ENCODE data around the gene MON1A.
A peak's percentile ranks its signal among the peaks of the same experiment; 100 is the strongest.
"Not testable (repeated sequence)": the region's sequence is repeated elsewhere in the genome, so short reads cannot be mapped to it uniquely, and the experiment has no call there.

MON1A gene, protein sequence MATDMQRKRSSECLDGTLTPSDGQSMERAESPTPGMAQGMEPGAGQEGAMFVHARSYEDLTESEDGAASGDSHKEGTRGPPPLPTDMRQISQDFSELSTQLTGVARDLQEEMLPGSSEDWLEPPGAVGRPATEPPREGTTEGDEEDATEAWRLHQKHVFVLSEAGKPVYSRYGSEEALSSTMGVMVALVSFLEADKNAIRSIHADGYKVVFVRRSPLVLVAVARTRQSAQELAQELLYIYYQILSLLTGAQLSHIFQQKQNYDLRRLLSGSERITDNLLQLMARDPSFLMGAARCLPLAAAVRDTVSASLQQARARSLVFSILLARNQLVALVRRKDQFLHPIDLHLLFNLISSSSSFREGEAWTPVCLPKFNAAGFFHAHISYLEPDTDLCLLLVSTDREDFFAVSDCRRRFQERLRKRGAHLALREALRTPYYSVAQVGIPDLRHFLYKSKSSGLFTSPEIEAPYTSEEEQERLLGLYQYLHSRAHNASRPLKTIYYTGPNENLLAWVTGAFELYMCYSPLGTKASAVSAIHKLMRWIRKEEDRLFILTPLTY
- total RNA-seq = 2.8 to 12.9 (median 6.1) reads per million in 17 experiments

- DNase-seq = peak; percentile 94 to 97 (median 96)
Measured at GRCh38 chr3:49929291-49930167, at the start of gene MON1A. Gene MON1A, minus strand, starts transcription at chr3:49929811. Its CDS starts 16,465 bp downstream, at chr3:49913346.

- DNase-seq = no peak
Measured at GRCh38 chr3:49976942-49977341, 47.3 kb upstream of the MON1A start.

- no peak for DNase-seq
Measured at GRCh38 chr3:49972656-49973055, 43.0 kb upstream of the MON1A start.

GRCh38 chr3:49968346-49968745 lies 38.7 kb upstream of the MON1A start:
- DNase-seq = no peak

DNA sequence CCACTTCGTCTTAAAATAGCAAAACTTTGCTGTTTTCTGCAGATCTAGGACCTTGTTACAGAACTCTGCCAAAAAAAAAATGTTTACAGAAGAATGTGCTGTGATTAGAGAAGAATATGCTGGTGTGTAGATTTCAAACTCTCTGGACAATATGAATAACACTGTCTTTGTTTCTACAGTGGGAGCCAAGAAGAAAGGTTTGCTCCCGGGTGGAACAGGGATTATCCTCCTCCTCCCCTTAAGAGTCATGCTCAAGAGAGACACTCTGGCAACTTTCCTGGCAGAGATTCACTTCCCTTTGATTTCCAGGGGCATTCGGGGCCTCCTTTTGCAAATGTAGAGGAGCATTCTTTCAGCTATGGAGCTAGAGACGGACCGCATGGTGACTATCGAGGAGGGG lies 37.7 kb upstream of the MON1A start:
- DNase-seq = no peak

DNA sequence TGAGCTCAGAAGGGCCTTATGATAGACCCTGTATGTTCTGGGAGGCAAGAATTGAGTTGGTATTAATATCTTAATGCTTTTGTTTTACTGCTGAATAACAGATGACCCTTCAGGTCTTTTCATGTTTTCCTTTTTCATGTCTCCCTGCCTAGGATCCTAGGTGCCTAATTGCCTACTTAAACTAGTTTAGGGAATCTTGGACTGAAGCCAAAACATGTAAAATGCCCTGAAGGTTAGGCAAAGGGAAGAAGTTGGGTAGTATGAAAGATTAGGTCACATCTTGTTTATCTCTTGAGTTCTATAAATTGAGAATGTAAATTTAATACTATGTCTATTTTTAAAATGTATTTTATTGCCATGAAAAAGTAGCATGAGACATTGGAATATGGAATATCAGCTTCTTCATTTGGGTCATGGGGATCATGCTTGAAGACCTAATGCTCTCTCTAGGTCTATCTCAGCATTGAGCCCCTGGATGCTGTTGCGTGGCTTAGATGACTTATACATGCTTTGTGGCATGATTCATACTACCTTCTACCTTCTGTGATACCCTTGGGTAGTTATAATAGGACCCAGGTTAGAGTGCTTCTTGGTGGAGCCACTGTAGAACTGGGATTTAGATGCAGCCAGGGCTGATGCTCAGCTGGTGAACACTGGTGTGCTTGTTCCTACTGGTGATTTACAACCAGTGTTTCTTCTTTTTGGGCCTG lies 36.8 kb upstream of the MON1A start:
- DNase-seq = peak in 1 of 4 experiments; percentile 9

DNA sequence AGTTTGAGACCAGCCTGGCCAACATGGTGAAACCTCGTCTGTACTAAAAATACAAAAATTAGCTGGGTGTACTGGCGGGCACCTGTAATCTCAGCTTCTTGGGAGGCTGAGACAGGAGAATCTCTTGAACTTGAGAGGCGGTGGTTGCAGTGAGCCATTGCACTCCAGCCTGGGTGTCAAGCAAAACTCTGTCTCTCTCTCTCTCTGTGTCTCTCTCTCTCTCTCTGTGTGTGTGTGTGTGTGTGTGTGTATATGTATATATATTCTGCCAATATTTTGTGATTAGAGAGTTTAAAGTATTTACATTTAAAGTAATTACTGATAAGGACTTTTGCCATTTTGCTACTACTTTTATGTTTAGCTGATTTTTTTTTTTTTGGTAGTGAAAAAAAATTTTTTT lies 26.0 kb upstream of the MON1A start:
- no peak for DNase-seq

DNA sequence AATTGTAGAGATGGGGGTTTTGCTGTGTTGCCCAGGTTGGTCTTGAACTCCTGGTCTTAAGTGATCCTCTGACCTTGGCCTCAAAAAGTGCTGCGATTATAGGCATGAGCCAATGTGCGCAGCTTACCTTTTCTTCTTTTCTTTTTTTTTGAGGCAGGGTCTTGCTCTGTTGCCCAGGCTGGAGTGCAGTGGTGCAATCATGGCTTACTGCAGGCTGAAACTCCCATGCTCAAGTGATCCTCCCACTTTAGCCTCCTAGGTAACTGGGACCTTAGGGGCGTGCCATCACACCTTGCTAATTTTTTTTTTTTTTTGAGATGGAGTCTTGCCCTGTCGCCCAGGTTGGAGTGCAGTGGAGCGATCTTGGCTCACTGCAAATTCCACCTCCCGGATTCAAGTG lies 23.3 kb upstream of the MON1A start:
- DNase-seq = no peak

GRCh38 chr3:49942651-49943050 lies 13.0 kb upstream of the MON1A start:
- DNase-seq = peak in 1 of 4 experiments; percentile 20

DNA sequence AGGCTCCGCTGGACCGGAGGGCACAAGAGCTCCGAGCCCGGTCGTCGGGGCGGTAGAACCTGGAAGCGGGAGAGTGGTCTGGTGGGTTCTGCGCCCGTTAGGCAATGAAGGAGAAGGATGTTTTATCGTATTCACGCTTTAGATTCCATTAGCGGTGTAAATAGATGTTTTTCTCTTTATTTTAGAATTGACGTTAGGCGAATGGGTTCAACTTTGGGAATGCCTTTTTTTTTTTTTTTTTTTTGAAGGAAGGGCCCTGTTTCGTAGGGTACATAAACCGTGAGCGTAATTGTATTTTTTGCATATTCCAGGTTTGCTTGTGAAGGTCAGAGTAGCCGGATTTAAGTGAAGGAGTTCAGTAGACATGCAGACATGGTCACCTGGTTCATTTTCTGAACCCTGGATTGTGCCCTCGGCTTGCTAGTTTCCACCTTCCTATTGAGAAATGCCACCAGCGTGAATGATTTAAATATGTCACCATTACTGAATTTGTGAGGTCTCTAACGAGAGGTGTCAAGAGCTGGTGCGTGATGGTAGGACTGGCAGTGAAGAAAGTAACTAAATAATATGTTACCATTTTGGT lies 11.1 kb upstream of the MON1A start:
- DNase-seq = peak in 1 of 4 experiments; percentile 16

- peak; percentile 97 to 99 (median 99) for DNase-seq
Measured at GRCh38 chr3:49939858-49940666, 10.5 kb upstream of the MON1A start, which contains the start of gene RBM6. Gene RBM6, plus strand, starts transcription at chr3:49940150. Its CDS starts 22,492 bp downstream, at chr3:49962642.

DNA sequence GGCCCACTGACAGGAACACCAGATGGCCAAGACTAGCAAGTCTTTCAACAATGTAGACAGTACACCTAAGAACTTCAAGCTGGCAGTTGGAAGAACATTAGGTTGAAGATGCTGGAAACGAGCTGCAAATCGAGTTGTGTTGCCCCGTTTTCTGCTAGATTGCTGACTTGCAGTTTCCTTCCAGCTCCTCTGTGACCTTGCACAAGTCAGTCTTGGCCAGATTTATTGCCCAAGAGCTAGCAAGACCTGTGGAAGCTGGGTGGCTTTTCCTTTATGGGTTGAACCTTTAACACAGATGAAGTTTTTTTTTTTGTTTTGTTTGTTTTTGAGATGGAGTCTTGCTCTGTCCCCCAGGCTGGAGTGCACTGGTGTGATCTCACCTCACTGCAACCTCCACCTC lies 7.5 kb upstream of the MON1A start:
- DNase-seq = peak; percentile 38 to 75 (median 68)

- DNase-seq = not testable (repeated sequence)
Measured at GRCh38 chr3:49932281-49932680, 2.7 kb upstream of the MON1A start.

DNA sequence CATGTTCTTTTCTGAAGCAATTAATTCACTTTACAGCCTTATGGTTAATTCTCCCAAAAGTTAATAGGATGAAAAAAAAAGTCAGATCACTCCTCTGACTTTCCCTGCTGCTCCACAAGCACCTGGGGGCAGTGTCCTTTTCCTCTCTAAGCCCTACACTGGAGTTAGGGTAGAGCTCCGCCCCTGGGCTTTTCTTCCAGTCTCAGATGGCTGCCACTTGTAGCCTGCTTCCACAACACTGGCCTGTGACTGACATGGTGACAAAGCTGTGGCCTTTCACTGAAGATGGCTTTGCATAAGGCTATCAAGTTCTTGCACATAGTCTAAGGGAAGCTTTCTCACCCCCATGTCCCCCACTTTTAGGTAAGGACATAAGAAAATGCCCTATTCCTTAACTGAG lies 1.3 kb upstream of the MON1A start:
- peak in 1 of 4 experiments; percentile 18 for DNase-seq

GRCh38 chr3:49930168-49930690 lies 618 bp upstream of the MON1A start:
- no peak for DNase-seq

GRCh38 chr3:49928481-49929017 lies 1.1 kb downstream of the MON1A start:
- no peak for DNase-seq

GRCh38 chr3:49927798-49928197 lies 1.8 kb downstream of the MON1A start:
- DNase-seq = no peak

- no peak for DNase-seq
Measured at GRCh38 chr3:49926117-49926728, 3.4 kb downstream of the MON1A start.

DNA sequence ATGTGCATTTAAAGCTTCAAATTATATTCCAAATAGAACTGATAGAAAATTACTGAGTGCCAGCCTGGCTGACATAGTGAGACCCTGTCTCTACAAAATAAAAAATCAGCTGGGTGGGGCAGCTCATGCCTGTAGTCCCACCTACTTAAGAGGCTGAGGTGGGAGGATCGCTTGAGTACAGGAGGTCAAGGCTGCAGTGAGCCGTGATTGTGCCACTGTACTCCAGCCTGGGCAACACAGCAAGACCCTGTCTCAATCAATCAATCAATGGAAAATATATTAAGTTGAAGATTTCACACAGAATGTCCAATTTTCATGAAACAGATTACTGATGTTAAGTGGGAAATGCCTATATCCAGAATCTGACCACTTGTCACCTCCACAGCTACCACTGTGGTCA lies 4.1 kb downstream of the MON1A start:
- DNase-seq = no peak

DNA sequence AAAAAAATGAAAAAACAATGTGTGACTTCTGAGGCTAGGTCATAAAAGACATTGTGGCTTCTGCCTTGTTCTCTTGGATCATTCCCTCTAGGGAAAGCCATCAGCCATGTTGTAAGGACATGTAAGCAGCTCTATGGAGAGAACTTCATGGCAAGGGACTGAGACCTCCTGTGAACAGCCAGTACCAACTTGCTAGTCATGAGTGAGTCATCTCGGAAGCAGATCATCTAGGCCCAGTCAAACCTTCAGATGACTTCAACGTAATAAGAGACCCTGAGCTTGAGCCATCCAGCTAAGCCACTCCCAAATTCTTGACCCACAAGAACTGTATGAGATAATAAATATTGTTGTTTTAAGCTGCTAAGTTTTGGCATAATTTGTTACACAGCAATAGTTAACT lies 4.9 kb downstream of the MON1A start:
- DNase-seq = no peak

All from suppressor macrophage (primary cell).